Gastroesophageal sphincter (tissue), 3 donors: ENCODE data around the gene SLC5A4.

ENCODE experiments used
- EP300 ChIP-seq: sonication (generic); formaldehyde crosslinking; IDR thresholded peaks from one replicate; pipeline ENCODE4 v1.6.1; 2017; ENCODE audit warnings: antibody characterized with exemption, mild to moderate bottlenecking
- POLR2A ChIP-seq, 2 donors: fragments of 450-650 bp; IDR thresholded peaks; one replicate each; pipeline ENCODE4 v1.6.1; 2017; ENCODE audit warnings: antibody characterized with exemption in 2 of 2, mild to moderate bottlenecking in 2 of 2, moderate library complexity in 1 of 2
- POLR2AphosphoS5 ChIP-seq: sonication (generic); formaldehyde crosslinking; IDR thresholded peaks from one replicate; pipeline ENCODE4 v1.6.1; 2017; ENCODE audit warnings: antibody characterized with exemption
- TF ChIP-seq, protein P1 (sequence below), 4 experiments: fragments of 200-600 bp in 2 of 4; fragments of 450-650 bp in 2 of 4; sonication (generic) in 1 of 4; IDR thresholded peaks; one replicate each; pipeline ENCODE4 v1.5.1; 2017 to 2019; ENCODE audit warnings: antibody characterized with exemption in 4 of 4, mild to moderate bottlenecking in 2 of 4, moderate library complexity in 2 of 4

GRCh38 chr22:32199961-32200360 is 55.2 kb downstream of the SLC5A4 start:
- TF ChIP-seq, protein P1, sequence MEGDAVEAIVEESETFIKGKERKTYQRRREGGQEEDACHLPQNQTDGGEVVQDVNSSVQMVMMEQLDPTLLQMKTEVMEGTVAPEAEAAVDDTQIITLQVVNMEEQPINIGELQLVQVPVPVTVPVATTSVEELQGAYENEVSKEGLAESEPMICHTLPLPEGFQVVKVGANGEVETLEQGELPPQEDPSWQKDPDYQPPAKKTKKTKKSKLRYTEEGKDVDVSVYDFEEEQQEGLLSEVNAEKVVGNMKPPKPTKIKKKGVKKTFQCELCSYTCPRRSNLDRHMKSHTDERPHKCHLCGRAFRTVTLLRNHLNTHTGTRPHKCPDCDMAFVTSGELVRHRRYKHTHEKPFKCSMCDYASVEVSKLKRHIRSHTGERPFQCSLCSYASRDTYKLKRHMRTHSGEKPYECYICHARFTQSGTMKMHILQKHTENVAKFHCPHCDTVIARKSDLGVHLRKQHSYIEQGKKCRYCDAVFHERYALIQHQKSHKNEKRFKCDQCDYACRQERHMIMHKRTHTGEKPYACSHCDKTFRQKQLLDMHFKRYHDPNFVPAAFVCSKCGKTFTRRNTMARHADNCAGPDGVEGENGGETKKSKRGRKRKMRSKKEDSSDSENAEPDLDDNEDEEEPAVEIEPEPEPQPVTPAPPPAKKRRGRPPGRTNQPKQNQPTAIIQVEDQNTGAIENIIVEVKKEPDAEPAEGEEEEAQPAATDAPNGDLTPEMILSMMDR (IDR thresholded peaks at IDR 0.05), result no peak
- no peak for TF ChIP-seq POLR2A (IDR thresholded peaks at IDR 0.05)
- no peak for TF ChIP-seq POLR2AphosphoS5
- TF ChIP-seq EP300, result no peak
